Measurements from ENCODE around the gene KIAA0319L.

KIAA0319L gene

DNA sequence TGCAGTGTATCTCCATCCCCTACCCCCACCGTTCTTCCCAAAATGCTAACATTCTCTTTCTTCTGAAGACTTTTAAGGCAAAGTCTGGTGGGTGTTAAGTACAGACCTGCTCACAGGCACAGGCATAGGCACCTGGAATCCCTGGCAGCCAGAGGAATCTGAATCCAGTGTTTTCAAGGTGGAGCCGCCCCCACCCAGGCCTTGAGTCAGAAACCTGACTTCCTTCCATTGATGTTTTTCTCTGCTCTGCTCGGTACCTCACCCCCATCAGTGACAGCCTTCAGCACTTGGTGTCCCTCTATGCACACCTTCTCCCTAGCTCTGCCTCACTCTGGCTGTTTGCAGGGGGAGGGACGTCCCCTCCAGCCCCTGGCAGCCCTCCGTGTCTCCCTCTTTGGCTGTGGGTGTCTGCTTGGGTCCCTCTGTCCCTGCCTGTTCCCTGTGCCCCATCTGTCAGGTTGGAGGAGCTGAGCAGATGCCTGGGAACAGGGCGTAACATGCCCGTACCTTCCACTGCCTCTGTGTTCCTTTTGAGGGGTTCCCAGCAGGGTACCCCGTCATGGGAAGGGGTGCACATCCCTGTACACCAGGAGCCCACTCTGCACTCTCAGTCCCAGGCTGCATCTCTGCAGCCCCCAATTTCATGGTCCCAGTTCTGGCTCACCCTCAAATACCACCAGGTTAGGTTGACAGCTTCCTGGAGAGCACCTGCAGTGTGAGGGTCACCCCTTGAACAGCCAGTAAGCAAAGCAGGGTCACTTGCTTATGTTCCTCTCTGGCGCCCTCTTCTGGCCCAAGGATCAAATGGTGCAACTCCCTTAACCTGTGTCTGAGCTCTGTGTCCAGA, 7.1 kb upstream of the KIAA0319L start:
- in situ Hi-C loops (cut with MboI; ENCODE audit: low sequenced_read_pairs) = no loop called here

DNA sequence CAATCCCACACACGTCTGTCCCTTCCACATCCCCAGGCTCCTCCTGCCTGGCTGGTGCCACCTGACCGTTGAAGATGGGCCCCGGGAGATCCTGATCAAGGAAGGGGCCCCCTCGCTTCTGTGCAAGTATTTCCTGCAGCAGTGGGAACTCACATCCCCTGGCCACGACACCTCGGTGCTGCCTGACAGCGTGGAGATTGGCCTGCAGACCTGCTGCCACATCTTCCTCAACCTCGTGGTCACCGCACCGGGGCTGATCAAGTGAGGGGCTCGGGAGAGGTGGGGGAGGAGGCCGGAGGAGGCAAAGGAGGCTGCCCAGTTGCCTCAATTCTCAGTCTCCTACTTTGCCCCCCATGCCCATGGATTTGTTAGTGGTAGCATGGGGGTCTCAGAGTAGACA, 6.0 kb upstream of the KIAA0319L start:
- in situ Hi-C loops (cut with MboI; ENCODE audit: low sequenced_read_pairs) = no loop called here

DNA sequence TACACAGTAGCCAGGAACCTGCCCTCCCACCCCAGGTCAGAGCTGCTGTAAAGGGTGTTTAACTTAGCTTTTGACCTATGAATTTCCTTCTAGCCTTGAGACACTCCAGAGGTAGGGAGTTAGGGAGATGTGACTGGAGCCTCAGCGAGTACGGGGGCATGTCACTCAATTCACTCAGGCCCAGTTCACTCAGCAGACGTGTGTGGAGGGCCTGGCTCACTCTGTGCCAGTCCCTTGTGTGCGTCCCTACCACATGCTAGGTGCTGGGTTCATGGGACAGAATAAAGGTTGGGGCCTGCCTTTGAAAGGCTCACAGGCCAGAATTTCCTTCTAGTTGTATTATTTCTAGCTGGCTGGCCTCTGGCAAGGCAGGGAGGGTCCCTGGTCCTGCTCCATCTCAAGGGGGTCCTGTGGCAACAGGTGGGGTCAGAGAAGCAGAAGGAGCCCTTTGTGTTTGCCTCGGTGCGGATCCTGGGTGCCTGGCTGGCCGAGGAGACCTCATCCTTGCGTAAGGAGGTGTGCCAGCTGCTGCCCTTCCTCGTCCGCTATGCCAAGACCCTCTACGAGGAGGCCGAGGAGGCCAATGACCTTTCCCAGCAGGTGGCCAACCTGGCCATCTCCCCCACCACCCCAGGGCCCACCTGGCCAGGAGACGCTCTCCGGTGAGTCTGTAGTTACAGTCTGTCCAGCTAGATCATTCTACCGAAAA, 4.9 kb upstream of the KIAA0319L start:
- in situ Hi-C loops (cut with MboI; ENCODE audit: low sequenced_read_pairs) = no loop called here

DNA sequence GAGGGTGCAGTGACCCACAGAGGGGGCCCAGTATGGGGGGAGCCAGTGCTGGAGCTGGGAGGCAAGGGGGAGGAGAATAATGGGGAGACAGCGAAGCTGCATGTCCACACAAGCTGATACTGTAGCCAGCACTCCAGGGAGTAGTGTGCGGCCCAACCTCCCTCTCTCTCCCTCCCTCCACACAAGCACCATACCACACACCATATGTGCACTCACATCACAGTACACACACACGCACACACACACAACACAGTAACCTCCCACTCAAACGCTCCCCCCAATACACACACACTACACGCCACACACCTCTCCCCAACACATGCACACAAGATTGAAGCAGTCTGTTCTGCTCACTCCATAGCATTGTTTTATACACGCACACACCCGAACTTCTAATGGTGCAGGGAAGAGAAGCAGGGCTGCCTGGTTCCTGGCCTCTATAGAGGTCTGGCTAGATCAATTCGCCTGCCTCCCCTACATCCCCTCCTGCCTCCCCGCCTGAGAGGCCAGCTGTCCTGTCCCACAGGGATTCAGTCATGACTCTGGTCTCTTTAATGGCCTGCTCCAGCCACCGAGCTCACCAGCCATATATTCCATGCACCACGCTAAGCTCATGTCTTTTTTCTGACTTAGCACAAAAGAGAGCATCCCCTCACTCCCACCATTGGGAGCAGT, 4.2 kb upstream of the KIAA0319L start:
- in situ Hi-C loops (cut with MboI; ENCODE audit: low sequenced_read_pairs) = no loop called here

DNA sequence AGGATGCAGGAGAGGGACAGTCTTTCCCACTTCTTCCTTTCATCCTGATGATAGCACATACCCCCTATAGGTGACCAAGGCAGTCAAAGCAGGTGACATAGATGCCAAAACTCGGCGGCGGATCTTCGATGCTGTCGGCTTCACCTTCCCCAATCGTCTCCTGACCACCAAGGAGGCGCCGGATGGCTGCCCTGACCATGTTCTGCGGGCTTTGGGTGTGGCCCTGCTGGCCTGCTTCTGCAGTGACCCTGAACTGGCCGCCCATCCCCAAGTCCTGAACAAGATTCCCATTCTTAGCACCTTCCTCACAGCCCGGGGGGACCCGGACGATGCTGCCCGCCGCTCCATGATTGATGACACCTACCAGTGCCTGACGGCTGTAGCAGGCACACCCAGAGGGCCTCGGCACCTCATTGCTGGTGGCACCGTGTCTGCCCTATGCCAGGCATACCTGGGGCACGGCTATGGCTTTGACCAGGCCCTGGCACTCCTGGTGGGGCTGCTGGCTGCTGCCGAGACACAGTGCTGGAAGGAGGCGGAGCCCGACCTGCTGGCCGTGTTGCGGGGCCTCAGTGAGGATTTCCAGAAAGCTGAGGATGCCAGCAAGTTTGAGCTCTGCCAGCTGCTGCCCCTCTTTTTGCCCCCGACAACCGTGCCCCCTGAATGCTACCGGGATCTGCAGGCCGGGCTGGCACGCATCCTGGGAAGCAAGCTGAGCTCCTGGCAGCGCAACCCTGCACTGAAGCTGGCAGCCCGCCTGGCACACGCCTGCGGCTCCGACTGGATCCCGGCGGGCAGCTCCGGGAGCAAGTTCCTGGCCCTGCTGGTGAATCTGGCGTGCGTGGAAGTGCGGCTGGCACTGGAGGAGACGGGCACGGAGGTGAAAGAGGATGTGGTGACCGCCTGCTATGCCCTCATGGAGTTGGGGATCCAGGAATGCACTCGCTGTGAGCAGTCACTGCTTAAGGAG, 3.3 kb upstream of the KIAA0319L start:
- in situ Hi-C loops (cut with MboI; ENCODE audit: low sequenced_read_pairs) = no loop called here

DNA sequence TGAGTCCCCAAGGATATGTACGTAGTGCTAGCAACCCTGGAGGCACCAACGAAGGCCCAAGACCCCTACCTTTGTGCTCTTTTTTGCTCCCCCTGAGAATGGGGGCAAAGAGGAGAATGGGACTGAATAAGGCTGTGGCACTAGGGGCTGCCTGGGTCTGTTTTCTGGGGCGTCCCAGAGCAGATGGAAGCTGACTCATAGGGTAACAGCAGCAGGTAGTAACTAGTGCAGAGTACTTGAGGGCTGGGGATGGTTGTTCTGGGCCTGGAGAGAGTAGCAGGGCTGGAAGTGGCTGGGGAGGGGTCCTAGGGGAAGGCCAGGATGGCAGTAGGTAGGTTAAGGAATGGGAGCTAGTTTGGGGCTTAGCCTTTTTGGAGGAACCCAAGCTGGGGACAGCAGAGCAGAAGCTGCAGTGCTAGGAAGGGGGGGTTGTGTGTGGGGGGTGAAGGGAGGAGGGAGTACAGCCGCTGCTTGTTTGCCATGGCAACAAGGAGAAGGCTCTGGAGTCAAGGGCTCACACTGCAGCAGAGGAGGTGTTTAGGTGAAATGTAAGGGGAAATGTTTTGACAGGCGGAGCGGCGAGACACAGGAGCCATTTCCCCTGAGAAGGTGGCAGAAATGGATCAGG, 2.2 kb upstream of the KIAA0319L start:
- in situ Hi-C loops (cut with MboI; ENCODE audit: low sequenced_read_pairs) = no loop called here

DNA sequence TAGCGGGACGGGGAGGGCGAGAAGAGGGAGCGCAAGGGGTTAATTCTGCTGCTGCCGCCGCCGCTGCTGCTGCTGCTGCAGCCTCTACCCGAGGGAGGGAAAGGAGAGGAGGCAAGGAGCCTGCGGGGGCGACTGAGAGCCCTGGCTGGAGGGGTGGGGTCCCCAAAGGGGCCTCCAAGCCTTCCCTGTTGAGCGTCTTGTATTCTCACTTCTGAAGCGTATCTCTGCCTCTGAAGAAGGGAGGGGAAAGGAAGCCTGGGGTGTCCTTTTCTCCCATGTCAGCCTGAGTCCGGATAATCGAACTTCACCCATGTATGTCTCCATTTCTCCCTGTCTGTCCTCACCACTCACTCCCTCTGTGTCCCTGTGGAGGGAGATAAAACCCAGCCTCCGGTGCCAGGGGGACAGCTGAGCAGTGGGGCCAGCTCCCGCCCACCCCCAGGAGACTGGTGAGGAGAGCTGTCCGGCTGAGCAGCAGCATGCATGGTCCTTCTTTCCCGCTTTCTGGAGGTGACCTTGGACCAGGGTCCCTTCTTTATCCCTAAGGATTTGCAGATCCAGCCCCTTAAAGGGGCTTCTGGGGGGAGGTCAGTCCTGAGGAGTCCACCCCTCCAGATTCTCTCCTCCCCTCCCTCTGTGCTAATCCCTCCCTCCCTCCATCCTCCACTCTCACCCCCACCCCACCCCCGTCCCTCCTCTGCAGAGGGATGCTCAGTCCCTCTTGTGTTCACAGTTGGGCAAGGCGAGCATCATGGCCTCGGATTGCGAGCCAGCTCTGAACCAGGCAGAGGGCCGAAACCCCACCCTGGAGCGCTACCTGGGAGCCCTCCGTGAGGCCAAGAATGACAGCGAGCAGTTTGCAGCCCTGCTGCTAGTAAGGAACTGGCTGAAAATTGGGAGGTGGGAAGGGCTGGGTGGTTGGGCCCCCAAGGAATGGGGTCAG, 1.4 kb upstream of the KIAA0319L start:
- in situ Hi-C loops (cut with MboI; ENCODE audit: low sequenced_read_pairs) = no loop called here

DNA sequence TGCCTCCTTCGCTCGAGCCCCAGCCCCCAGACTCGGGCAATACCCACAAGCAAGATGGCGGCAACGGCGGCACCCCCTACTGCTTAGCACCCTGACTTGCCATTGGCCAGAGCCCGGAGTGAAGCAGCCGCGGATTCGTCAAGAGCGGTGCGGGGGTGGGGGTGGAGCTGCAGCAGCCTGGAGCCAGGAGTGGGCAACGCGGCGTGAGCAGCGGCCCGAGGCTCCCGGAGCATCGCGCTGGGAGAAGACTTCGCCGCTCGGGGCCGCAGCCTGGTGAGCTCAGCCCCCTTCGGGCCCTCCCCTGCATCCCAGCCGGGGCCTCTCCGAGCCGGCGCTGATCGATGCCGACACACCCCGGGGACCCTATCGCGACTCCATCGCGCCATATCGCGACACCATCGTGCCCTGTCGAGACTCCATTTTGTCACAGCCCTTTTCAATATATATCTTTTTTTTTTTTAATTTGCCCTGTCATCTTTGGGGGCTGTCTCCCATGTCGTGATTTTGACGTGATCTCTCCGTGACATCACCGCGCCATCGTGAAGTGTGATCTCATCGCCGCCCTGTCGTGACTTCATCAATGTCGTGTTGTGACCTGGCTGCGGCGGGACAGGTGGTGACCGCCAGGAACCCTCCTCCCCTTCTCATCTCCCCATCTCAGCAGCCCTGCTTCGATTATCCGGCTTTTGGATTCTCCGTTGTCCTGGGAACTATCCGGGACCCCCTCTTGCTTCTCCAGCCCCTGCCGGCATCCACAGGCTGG, 589 bp upstream of the KIAA0319L start, which contains the start of gene NCDN:
NCDN (plus strand) TSS at position 189 of the 763 bp plus-strand sequence; CDS start at position 581, 392 bp downstream.
- in situ Hi-C loops (cut with MboI; ENCODE audit: low sequenced_read_pairs) = no loop called here

DNA sequence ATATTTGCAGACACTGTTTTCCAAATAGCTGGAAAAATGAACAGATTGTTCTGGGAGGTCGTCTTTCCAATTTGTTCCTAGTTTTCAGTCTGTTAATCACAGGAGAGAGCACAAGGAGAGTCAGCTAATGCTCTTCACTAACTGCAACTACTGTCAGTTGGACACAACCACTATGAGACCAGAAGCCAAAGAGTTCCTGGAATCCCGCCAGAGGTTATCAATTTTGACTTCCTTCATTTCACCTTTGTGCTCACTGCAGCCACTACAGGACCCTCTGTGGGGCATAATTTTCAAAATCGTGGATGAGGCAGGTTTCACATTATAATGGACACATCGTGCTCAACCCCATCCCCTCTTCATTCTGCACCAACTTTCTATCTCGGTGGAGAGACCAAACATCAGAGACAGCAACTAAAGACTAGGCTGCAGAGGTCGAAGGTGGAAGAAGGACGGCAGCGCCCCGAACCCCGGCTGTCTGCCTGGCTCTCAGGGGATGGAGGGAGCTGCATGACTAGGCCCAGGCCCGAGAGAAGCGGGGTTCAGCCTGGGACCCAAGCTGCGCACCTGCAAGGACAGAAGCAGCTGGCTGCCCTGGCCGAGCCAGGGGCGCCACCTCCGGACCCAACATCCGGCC, 602 bp downstream of the KIAA0319L start:
- in situ Hi-C loops (cut with MboI; ENCODE audit: low sequenced_read_pairs) = no loop called here

DNA sequence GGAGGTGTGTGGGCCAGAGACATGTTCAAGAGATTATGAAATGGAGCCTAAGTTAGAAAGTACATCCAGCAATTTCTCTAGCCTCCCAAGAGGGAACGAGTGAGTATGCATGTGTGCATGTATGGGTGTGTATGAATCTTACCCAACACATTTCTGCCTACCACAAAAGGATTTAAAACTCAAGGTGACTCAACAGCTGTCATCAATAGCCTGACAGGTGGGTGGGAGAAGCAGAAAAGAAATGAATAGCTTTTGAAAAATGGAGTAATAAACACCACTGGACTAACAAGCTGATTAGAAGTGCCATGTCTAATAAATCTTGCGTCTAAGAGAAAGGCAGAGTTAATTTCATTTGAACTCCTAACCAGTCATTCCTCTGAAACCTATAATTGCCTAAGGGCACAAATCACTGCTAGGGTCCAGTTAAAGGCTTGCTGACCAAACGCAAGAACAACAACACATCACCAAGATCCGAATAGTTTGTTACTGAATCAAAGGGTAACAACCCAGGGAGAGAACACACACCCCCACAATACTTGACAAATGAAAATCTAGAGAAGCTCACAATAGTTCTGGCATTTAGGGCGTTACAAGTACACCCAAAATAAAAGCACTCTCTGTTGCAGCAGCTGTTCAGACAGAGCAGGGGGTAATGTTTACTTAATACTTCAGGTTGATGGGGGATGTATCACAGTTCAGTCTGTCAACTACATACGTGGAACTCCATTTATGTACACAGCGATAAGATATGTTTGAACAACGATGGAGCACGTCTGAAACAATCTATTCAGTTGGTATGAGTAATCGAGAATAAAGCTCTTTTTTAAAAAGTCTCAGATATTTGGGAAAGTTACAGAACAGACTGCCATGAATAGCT, 1.4 kb downstream of the KIAA0319L start:
- in situ Hi-C loops (cut with MboI; ENCODE audit: low sequenced_read_pairs) = no loop called here

DNA sequence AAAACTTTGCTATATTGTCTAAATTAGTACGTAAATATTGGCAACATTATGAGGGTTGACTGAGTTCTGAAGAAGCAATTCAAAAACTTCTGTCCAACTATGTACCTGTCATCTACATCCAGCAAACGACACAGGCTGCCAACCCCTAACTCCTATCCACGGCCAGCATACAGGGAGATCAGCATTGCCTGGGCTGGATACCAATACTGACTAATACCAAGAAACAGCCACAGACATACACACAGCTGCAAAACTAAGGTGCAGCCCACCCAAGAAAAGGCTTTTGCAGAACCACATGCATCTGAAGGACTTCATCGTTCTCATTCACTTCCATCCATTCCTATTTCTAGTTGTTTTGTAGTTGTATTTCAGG, 2.0 kb downstream of the KIAA0319L start:
- in situ Hi-C loops (cut with MboI; ENCODE audit: low sequenced_read_pairs) = no loop called here

DNA sequence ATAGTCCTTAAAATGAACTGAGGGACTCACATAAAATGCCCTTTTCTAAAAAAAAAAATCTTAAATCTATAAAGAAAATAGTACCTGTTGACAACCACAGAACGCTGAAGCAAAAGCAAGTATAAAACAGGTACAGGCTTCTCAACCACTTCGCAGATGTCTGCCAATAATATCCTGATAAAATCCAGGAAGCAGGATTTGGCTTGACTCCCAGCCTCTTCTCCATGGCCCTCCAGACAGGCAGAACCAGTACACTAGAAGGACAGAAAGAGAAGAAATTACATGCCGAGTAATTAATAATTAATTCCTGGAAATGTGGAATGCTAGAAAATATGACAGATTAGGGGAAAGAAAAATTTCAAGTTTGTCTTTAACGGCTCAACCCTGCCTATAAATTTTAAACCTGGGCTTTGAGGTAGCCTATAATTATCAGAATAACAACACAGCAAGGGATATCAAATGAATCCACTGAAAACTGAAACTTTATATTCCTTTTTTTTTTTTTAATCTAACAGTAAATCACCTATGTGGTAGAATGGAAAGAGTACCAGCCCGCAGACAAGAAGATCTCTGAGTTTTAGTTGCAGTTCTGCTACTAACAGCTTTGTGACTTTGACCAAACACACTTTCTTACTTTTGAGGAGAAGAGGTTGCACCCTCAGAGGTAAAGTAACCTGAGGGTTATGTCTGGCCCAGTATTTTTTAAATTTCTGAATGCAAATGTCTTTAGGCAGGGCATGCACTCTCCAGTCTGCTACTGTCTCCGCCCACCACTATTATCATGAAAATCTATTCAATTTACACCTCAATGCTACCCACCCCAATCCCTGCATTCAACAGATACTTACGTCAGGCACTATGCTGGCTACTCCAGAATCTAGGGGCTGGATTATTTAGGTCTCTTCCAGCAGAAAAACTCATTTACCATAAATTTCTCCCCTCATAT, 2.7 kb downstream of the KIAA0319L start:
- in situ Hi-C loops (cut with MboI; ENCODE audit: low sequenced_read_pairs) = no loop called here

DNA sequence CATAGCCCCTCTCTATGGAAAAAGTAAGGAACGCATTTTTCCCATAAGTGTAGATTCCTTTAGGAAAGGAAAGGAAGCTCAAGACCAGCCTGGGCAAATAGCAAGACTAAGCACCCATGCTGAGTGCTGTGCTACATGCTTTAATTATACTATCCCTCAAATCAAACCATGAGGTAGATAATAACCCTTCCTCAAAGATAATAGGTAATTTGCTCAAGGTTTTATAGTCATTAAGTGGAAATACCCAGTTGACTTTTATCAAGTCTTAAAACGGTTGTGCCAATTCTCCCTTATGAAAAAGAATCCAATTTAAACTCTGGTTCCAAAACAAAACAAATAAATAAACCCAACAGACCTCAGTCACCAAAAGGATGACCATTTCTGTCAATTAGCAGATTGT, 3.4 kb downstream of the KIAA0319L start:
- in situ Hi-C loops (cut with MboI; ENCODE audit: low sequenced_read_pairs) = no loop called here

DNA sequence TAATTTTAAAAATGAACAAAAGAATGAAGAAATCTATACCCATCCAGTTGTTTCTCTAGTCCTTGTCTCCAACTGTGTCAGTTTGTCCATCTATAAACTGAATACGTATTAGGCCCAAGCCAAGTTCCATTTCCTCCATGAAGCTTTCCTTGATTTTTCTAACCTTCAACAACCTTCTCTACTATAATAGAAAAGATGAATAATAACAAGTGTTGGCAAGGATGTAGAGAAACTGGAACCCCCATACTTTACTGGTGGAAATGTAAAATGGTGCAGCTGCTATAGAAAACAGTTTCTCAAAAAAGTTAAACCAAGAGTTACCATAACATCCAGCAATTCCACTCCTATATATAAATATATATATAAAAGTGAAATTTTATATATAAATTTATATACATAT, 10.6 kb downstream of the KIAA0319L start:
- in situ Hi-C loops (cut with MboI; ENCODE audit: low sequenced_read_pairs) = no loop called here

DNA sequence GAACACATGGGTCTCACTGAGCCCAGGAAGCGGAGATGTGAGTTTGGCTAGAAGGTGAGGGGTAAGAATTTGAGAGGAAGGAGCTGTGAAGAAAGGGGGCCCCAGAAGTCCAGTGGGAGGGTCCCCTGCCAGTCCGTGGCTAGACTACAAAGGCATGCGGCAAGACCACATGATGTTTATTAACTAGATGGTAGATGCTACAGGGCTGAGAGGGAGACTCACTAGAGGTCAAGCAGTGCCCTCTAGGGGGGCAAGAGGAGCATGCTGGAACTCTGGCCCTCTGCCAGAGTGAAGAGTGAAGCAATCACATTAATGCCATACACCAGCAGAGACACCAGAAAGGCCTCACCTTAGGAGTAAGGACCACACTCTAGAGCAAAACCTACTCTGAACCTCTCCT, 12.2 kb downstream of the KIAA0319L start:
- in situ Hi-C loops (cut with MboI; ENCODE audit: low sequenced_read_pairs) = no loop called here

DNA sequence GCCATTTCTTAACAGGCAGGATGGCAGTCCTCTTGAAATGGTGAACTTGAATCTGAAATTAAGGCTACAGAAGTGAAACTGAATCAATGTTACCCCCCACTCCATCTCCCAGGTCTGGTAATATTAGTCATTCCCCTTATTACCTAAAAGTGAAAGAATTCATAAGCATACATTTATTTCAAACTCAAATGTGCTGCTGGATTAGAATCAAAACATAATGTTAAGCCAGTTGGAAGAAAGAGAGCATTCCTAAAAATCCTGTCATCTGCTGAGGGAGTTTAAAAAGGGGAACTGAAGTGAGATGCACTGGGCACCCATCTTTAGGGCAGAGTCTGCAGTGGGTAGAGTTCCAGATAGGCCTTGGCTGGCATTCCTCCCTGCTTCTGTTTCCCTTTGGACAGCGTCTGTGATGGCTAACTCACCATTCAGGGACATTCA, 17.4 kb downstream of the KIAA0319L start:
- in situ Hi-C loops (cut with MboI; ENCODE audit: low sequenced_read_pairs) = no loop called here
